ENCODE measurements around the gene COL18A1. TPM values are rescaled to one million over a fixed set of nuclear protein-coding genes. Genes with fewer than 3 reads are reported as not detected.

COL18A1 gene
- total RNA-seq, 1 experiment from 2014 or later = 0.11 TPM

- H3K36me3 ChIP-seq (ENCODE audit: insufficient read depth, low read length) = no peaks in the 10 kb centered on the region
- H3K9me3 ChIP-seq (ENCODE audit: low read length) = peaks cover 10% of the 10 kb centered on the region
- H3K9me2 ChIP-seq (replicated peaks; ENCODE audit: insufficient read depth, low read length) = no peaks in the 10 kb centered on the region
- H3K27me3 ChIP-seq (ENCODE audit: low read length) = no peaks in the 10 kb centered on the region
- no peaks in the 10 kb centered on the region for H3K4me1 ChIP-seq (ENCODE audit: low read length)
- H3K4me2 ChIP-seq (ENCODE audit: low read depth, low read length, poor library complexity, severe bottlenecking) = no peak overlapping the region
- no peaks in the 10 kb centered on the region for H4K20me1 ChIP-seq (ENCODE audit: insufficient read depth, low read depth, low read length)
- H2AFZ ChIP-seq (ENCODE audit: low read length) = no peak overlapping the region
- no peak overlapping the region for H3K9ac ChIP-seq (ENCODE audit: low read length)
- H3K79me2 ChIP-seq (ENCODE audit: low read length) = no peaks in the 10 kb centered on the region
- no peak for DNase-seq
- no peak overlapping the region for H3K27ac ChIP-seq (ENCODE audit: low read length)
- H3K4me3 ChIP-seq (ENCODE audit: low read length) = no peak overlapping the region
Observed at GRCh38 chr21:45452696-45453307, 47.8 kb downstream of the COL18A1 start.

GRCh38 chr21:45453308-45453950 is 48.5 kb downstream of the COL18A1 start:
- H3K27me3 ChIP-seq (ENCODE audit: low read length) = no peaks in the 10 kb centered on the region
- H3K27ac ChIP-seq (ENCODE audit: low read length) = no peak overlapping the region
- no peak overlapping the region for H3K4me3 ChIP-seq (ENCODE audit: low read length)
- H3K36me3 ChIP-seq (ENCODE audit: insufficient read depth, low read length) = no peaks in the 10 kb centered on the region
- no peaks in the 10 kb centered on the region for H3K79me2 ChIP-seq (ENCODE audit: low read length)
- H3K4me1 ChIP-seq (ENCODE audit: low read length) = no peaks in the 10 kb centered on the region
- no peaks in the 10 kb centered on the region for H4K20me1 ChIP-seq (ENCODE audit: insufficient read depth, low read depth, low read length)
- no peak for DNase-seq
- no peak overlapping the region for H3K9ac ChIP-seq (ENCODE audit: low read length)
- peaks cover 10% of the 10 kb centered on the region for H3K9me3 ChIP-seq (ENCODE audit: low read length)
- H2AFZ ChIP-seq (ENCODE audit: low read length) = no peak overlapping the region
- no peak overlapping the region for H3K4me2 ChIP-seq (ENCODE audit: low read depth, low read length, poor library complexity, severe bottlenecking)
- H3K9me2 ChIP-seq (replicated peaks; ENCODE audit: insufficient read depth, low read length) = no peaks in the 10 kb centered on the region

GRCh38 chr21:45454060-45454925 is 49.3 kb downstream of the COL18A1 start:
- H2AFZ ChIP-seq (ENCODE audit: low read length) = no peak overlapping the region
- H3K27ac ChIP-seq (ENCODE audit: low read length) = no peak overlapping the region
- H3K9me2 ChIP-seq (replicated peaks; ENCODE audit: insufficient read depth, low read length) = no peaks in the 10 kb centered on the region
- H4K20me1 ChIP-seq (ENCODE audit: insufficient read depth, low read depth, low read length) = no peaks in the 10 kb centered on the region
- H3K27me3 ChIP-seq (ENCODE audit: low read length) = no peaks in the 10 kb centered on the region
- no peaks in the 10 kb centered on the region for H3K79me2 ChIP-seq (ENCODE audit: low read length)
- no peak for DNase-seq
- H3K4me1 ChIP-seq (ENCODE audit: low read length) = no peaks in the 10 kb centered on the region
- no peaks in the 10 kb centered on the region for H3K36me3 ChIP-seq (ENCODE audit: insufficient read depth, low read length)
- H3K9ac ChIP-seq (ENCODE audit: low read length) = no peak overlapping the region
- H3K4me2 ChIP-seq (ENCODE audit: low read depth, low read length, poor library complexity, severe bottlenecking) = no peak overlapping the region
- no peak overlapping the region for H3K4me3 ChIP-seq (ENCODE audit: low read length)
- H3K9me3 ChIP-seq (ENCODE audit: low read length) = peaks cover 10% of the 10 kb centered on the region

GRCh38 chr21:45454926-45455673 is 50.1 kb downstream of the COL18A1 start:
- H4K20me1 ChIP-seq (ENCODE audit: insufficient read depth, low read depth, low read length) = 0 out of 2 replicates have a peak, but pooled peaks cover 3% of the 10 kb centered on the region
- no peaks in the 10 kb centered on the region for H3K79me2 ChIP-seq (ENCODE audit: low read length)
- no peaks in the 10 kb centered on the region for H3K27me3 ChIP-seq (ENCODE audit: low read length)
- H2AFZ ChIP-seq (ENCODE audit: low read length) = no peak overlapping the region
- H3K9me2 ChIP-seq (replicated peaks; ENCODE audit: insufficient read depth, low read length) = no peaks in the 10 kb centered on the region
- H3K27ac ChIP-seq (ENCODE audit: low read length) = no peak overlapping the region
- H3K4me2 ChIP-seq (ENCODE audit: low read depth, low read length, poor library complexity, severe bottlenecking) = no peak overlapping the region
- H3K9ac ChIP-seq (ENCODE audit: low read length) = no peak overlapping the region
- no peak for DNase-seq
- H3K36me3 ChIP-seq (ENCODE audit: insufficient read depth, low read length) = no peaks in the 10 kb centered on the region
- H3K9me3 ChIP-seq (ENCODE audit: low read length) = peaks cover 10% of the 10 kb centered on the region
- H3K4me3 ChIP-seq (ENCODE audit: low read length) = no peak overlapping the region
- H3K4me1 ChIP-seq (ENCODE audit: low read length) = no peaks in the 10 kb centered on the region

GRCh38 chr21:45455674-45456583 is 51.0 kb downstream of the COL18A1 start:
- H3K9ac ChIP-seq (ENCODE audit: low read length) = no peak overlapping the region
- 0 out of 2 replicates have a peak, but pooled peaks cover 3% of the 10 kb centered on the region for H4K20me1 ChIP-seq (ENCODE audit: insufficient read depth, low read depth, low read length)
- no peaks in the 10 kb centered on the region for H3K79me2 ChIP-seq (ENCODE audit: low read length)

GRCh38 chr21:45456584-45457160 is 51.7 kb downstream of the COL18A1 start:
- H3K4me2 ChIP-seq (ENCODE audit: low read depth, low read length, poor library complexity, severe bottlenecking) = no peak overlapping the region
- H3K4me3 ChIP-seq (ENCODE audit: low read length) = no peak overlapping the region
- H3K27ac ChIP-seq (ENCODE audit: low read length) = no peak overlapping the region
- peaks cover 10% of the 10 kb centered on the region for H3K9me3 ChIP-seq (ENCODE audit: low read length)
- no peaks in the 10 kb centered on the region for H3K79me2 ChIP-seq (ENCODE audit: low read length)
- no peak overlapping the region for H2AFZ ChIP-seq (ENCODE audit: low read length)
- H4K20me1 ChIP-seq (ENCODE audit: insufficient read depth, low read depth, low read length) = 0 out of 2 replicates have a peak, but pooled peaks cover 3% of the 10 kb centered on the region
- no peaks in the 10 kb centered on the region for H3K36me3 ChIP-seq (ENCODE audit: insufficient read depth, low read length)
- H3K9me2 ChIP-seq (replicated peaks; ENCODE audit: insufficient read depth, low read length) = no peaks in the 10 kb centered on the region
- no peaks in the 10 kb centered on the region for H3K27me3 ChIP-seq (ENCODE audit: low read length)
- H3K9ac ChIP-seq (ENCODE audit: low read length) = no peak overlapping the region
- no peaks in the 10 kb centered on the region for H3K4me1 ChIP-seq (ENCODE audit: low read length)
- no peak for DNase-seq

More at GRCh38 chr21:45455674-45456583, 51.0 kb downstream of the COL18A1 start:
- Histone ChIP-seq H3K9me3 (ENCODE audit: low read length) (peaks cover 10% of the 10 kb centered on the region), H3K4me2 (ENCODE audit: low read depth, low read length, poor library complexity, severe bottlenecking) (no peak overlapping the region), H3K36me3 (ENCODE audit: insufficient read depth, low read length) (no peaks in the 10 kb centered on the region), H3K9me2 (replicated peaks; ENCODE audit: insufficient read depth, low read length) (no peaks in the 10 kb centered on the region), H3K4me1 (ENCODE audit: low read length) (no peaks in the 10 kb centered on the region), H3K4me3 (ENCODE audit: low read length) (no peak overlapping the region), H3K27ac (ENCODE audit: low read length) (no peak overlapping the region), H2AFZ (ENCODE audit: low read length) (no peak overlapping the region), H3K27me3 (ENCODE audit: low read length) (no peaks in the 10 kb centered on the region)
- DNase-seq = no peak

- Histone ChIP-seq H3K27ac (ENCODE audit: low read length) (no peak overlapping the region), H3K9me2 (replicated peaks; ENCODE audit: insufficient read depth, low read length) (no peaks in the 10 kb centered on the region), H3K79me2 (ENCODE audit: low read length) (no peaks in the 10 kb centered on the region), H3K4me3 (ENCODE audit: low read length) (no peak overlapping the region), H4K20me1 (ENCODE audit: insufficient read depth, low read depth, low read length) (0 out of 2 replicates have a peak, but pooled peaks cover 3% of the 10 kb centered on the region), H2AFZ (ENCODE audit: low read length) (no peak overlapping the region), H3K27me3 (ENCODE audit: low read length) (no peaks in the 10 kb centered on the region), H3K9ac (ENCODE audit: low read length) (no peak overlapping the region), H3K4me2 (ENCODE audit: low read depth, low read length, poor library complexity, severe bottlenecking) (no peak overlapping the region), H3K36me3 (ENCODE audit: insufficient read depth, low read length) (no peaks in the 10 kb centered on the region), H3K9me3 (ENCODE audit: low read length) (peaks cover 10% of the 10 kb centered on the region), H3K4me1 (ENCODE audit: low read length) (no peaks in the 10 kb centered on the region)
- no peak for DNase-seq
Observed at GRCh38 chr21:45457161-45457831, 52.3 kb downstream of the COL18A1 start.
